A549 (cell line): ENCODE data around the gene TRPC3. TPM values are rescaled to one million over a fixed set of nuclear protein-coding genes. Genes with fewer than 3 reads are reported as not detected.

Source experiments
- ATAC-seq, 2 experiments: fragments of 200-7000 bp in 1 of 2; fragments of >200 bp in 1 of 2; cut with Nextera tagmentation in 1 of 2; cut with Tn5 transposase in 1 of 2; 3 replicates each; pipeline versions ENCODE4 v1.8.0 to v1.9.1; 2018 to 2020; ENCODE audit warnings: mild to moderate bottlenecking in 1 of 2, moderate library complexity in 1 of 2
- CTCF ChIA-PET: fragments of 300-600 bp; sonication (Branson Sonifier 250); formaldehyde crosslinking; extraction: SDS; loops from one replicate; lab custom pipeline; 2021; ENCODE audit warnings: antibody characterized with exemption, inconsistent platforms; lab: Yijun Ruan, JAX
- POLR2A ChIA-PET: fragments of 350-600 bp; formaldehyde crosslinking; extraction: SDS; loops from one replicate; lab custom pipeline; 2021; ENCODE audit warnings: antibody characterized with exemption, inconsistent platforms; lab: Yijun Ruan, JAX
- DNase-seq, 2 experiments: peaks; one replicate each; pipeline versions ENCODE4 v3.0.0 to v3.0.0-alpha.2; 2011 to 2016; ENCODE audit warnings: low read depth in 1 of 2, low spot score in 1 of 2
- FAIRE-seq: peaks from 2 replicates; lab custom pipeline; 2011; peaks lifted over from hg19 to GRCh38; lab: Jason Lieb, UNC
- H3K27ac ChIP-seq, 2 experiments: fragments of >200 bp; sonication (Bioruptor Twin); formaldehyde crosslinking; 3 replicates each; pipeline ENCODE4 v1.5.1; 2016 to 2017
- H3K4me1 ChIP-seq: fragments of >200 bp; sonication (Bioruptor Twin); formaldehyde crosslinking; 3 replicates; pipeline ENCODE4 v1.6.1; 2016
- H3K4me2 ChIP-seq: fragments of >200 bp; sonication (Bioruptor Twin); formaldehyde crosslinking; 3 replicates; pipeline ENCODE4 v1.6.1; 2016
- H3K4me3 ChIP-seq: fragments of >200 bp; sonication (Bioruptor Twin); formaldehyde crosslinking; 3 replicates; pipeline ENCODE4 v1.5.1; 2016
- H3K9me3 ChIP-seq: fragments of >200 bp; sonication (Bioruptor Twin); formaldehyde crosslinking; 3 replicates; pipeline ENCODE4 v1.6.1; 2016
- ATOH8 ChIP-seq: fragments of 250-450 bp; sonication (Bioruptor Pico); IDR thresholded peaks from 2 replicates; pipeline ENCODE4 v1.5.0; 2020; ENCODE audit warnings: low read depth, mild to moderate bottlenecking, moderate library complexity
- CBX2 ChIP-seq: fragments of 200-600 bp; sonication (generic); IDR thresholded peaks from 2 replicates; pipeline ENCODE4 v1.6.1; 2016; ENCODE audit warnings: low read depth, mild to moderate bottlenecking, borderline replicate concordance
- CEBPB ChIP-seq, 2 experiments: fragments of >200 bp in 1 of 2; sonication (Bioruptor Twin) in 1 of 2; formaldehyde crosslinking in 1 of 2; IDR thresholded peaks; 2 replicates each; pipeline ENCODE4 v1.6.1; 2012 to 2016
- CHD4 ChIP-seq: fragments of 200-600 bp; sonication (generic); IDR thresholded peaks from 2 replicates; pipeline ENCODE4 v1.6.1; 2016; ENCODE audit warnings: antibody characterized with exemption, mild to moderate bottlenecking, borderline replicate concordance
- EHF ChIP-seq: fragments of 250-450 bp; sonication (Bioruptor Pico); IDR thresholded peaks from 2 replicates; pipeline ENCODE4 v1.5.0; 2020; ENCODE audit warnings: mild to moderate bottlenecking
- EP300 ChIP-seq, 2 experiments: fragments of >200 bp; sonication (Bioruptor Twin); formaldehyde crosslinking; IDR thresholded peaks; 2 replicates in 1 of 2; 3 replicates in 1 of 2; pipeline ENCODE4 v1.6.1; 2016 to 2017
- FOSB ChIP-seq: fragments of 250-450 bp; sonication (Bioruptor Pico); IDR thresholded peaks from 2 replicates; pipeline ENCODE4 v1.5.0; 2020; ENCODE audit warnings: mild to moderate bottlenecking, moderate library complexity
- FOXS1 ChIP-seq: fragments of 250-450 bp; sonication (Bioruptor Pico); IDR thresholded peaks from 2 replicates; pipeline ENCODE4 v1.5.0; 2020; ENCODE audit warnings: mild to moderate bottlenecking, moderate library complexity
- HDAC2 ChIP-seq: fragments of 200-600 bp; sonication (generic); IDR thresholded peaks from 2 replicates; pipeline ENCODE4 v1.6.1; 2016
- HEYL ChIP-seq: fragments of 250-450 bp; sonication (Bioruptor Pico); IDR thresholded peaks from 2 replicates; pipeline ENCODE4 v1.8.0; 2021; ENCODE audit warnings: mild to moderate bottlenecking, moderate library complexity
- HOXA7 ChIP-seq: fragments of 250-450 bp; sonication (Bioruptor Pico); IDR thresholded peaks from 2 replicates; pipeline ENCODE4 v1.5.0; 2020; ENCODE audit warnings: mild to moderate bottlenecking, moderate library complexity
- HOXB5 ChIP-seq: fragments of 250-450 bp; sonication (Bioruptor Pico); IDR thresholded peaks from 2 replicates; pipeline ENCODE4 v1.5.0; 2020; ENCODE audit warnings: mild to moderate bottlenecking, moderate library complexity
- JUN ChIP-seq, 2 experiments: fragments of >200 bp; sonication (Bioruptor Twin); formaldehyde crosslinking; IDR thresholded peaks; 2 replicates in 1 of 2; 3 replicates in 1 of 2; pipeline ENCODE4 v1.6.1; 2016 to 2017
- KDM1A ChIP-seq: fragments of 200-600 bp; sonication (generic); IDR thresholded peaks from 2 replicates; pipeline ENCODE4 v1.6.1; 2016; ENCODE audit warnings: low read depth, mild to moderate bottlenecking
- KDM5A ChIP-seq: fragments of 200-600 bp; sonication (generic); IDR thresholded peaks from 2 replicates; pipeline ENCODE4 v1.6.1; 2016; ENCODE audit warnings: antibody characterized with exemption, mild to moderate bottlenecking
- PHF8 ChIP-seq: fragments of 200-600 bp; sonication (generic); IDR thresholded peaks from 2 replicates; pipeline ENCODE4 v1.6.1; 2016; ENCODE audit warnings: low read depth, mild to moderate bottlenecking, antibody characterized with exemption, moderate library complexity, borderline replicate concordance
- POLR2A ChIP-seq: IDR thresholded peaks from 2 replicates; pipeline ENCODE4 v1.6.1; 2012; ENCODE audit warnings: mild to moderate bottlenecking, low read length
- POLR2AphosphoS2 ChIP-seq: conservative IDR thresholded peaks from 2 replicates; pipeline ENCODE4 v1.6.1; 2012; ENCODE audit warnings: low read length, improper control_type of control experiment, inconsistent platforms
- RAD21 ChIP-seq, 2 experiments: fragments of >200 bp in 1 of 2; sonication (Bioruptor Twin) in 1 of 2; formaldehyde crosslinking in 1 of 2; IDR thresholded peaks in 1 of 2; conservative IDR thresholded peaks in 1 of 2; 2 replicates in 1 of 2; 3 replicates in 1 of 2; pipeline ENCODE4 v1.6.1; 2012 to 2018; ENCODE audit warnings: inconsistent platforms in 1 of 2
- RCOR1 ChIP-seq: fragments of 150-350 bp; IDR thresholded peaks from 2 replicates; pipeline ENCODE4 v1.6.1; 2014; ENCODE audit warnings: antibody characterized with exemption, low read length, low read depth
- RNF2 ChIP-seq: fragments of 200-600 bp; sonication (generic); IDR thresholded peaks from 2 replicates; pipeline ENCODE4 v1.6.1; 2016; ENCODE audit warnings: low read depth, mild to moderate bottlenecking, antibody characterized with exemption, moderate library complexity, borderline replicate concordance
- SMC3 ChIP-seq: fragments of >200 bp; sonication (Bioruptor Twin); formaldehyde crosslinking; IDR thresholded peaks from 3 replicates; pipeline ENCODE4 v1.6.1; 2018; ENCODE audit warnings: inconsistent platforms
- SREBF2 ChIP-seq: fragments of 450-650 bp; IDR thresholded peaks from 2 replicates; pipeline ENCODE4 v1.6.1; 2014; ENCODE audit warnings: mild to moderate bottlenecking, moderate library complexity
- TFCP2L1 ChIP-seq: fragments of 250-450 bp; sonication (Bioruptor Pico); IDR thresholded peaks from 2 replicates; pipeline ENCODE4 v1.5.0; 2021; ENCODE audit warnings: mild to moderate bottlenecking
- ZC3H11A ChIP-seq: fragments of 450-650 bp; IDR thresholded peaks from 2 replicates; pipeline ENCODE4 v1.6.1; 2014; ENCODE audit warnings: antibody characterized with exemption, mild to moderate bottlenecking
- ZFP36 ChIP-seq: fragments of 450-650 bp; IDR thresholded peaks from 2 replicates; pipeline ENCODE4 v1.6.1; 2014; ENCODE audit warnings: borderline replicate concordance; ENCODE audit not compliant: partially characterized antibody
- ZSCAN20 ChIP-seq: fragments of 250-450 bp; sonication (Bioruptor Pico); IDR thresholded peaks from 2 replicates; pipeline ENCODE4 v1.8.0; 2022; ENCODE audit warnings: mild to moderate bottlenecking, moderate library complexity
- WGBS: methylation state at CpG from one replicate; pipeline ENCODE4 v1.1.6; 2017; ENCODE audit errors: missing lambda C conversion rate; 5-methylcytosine and 5-hydroxymethylcytosine counted together
- polyA plus RNA-seq, 4 experiments: library from polyadenylated mRNA; depleted of rRNA in 3 of 4; stranded (reverse); fragments of >200 nt; fragmentation: RNase III in 1 of 4; extraction: RNeasy Plus Mini Kit Qiagen cat#74134 plus additional on column Dnase treatment in 1 of 4; gene quantifications; 2 replicates in 3 of 4; 3 replicates in 1 of 4; pipeline ENCODE4 v1.2.3, GENCODE V29; 2011 to 2017
- TF ChIP-seq, protein P1 (sequence below): fragments of >200 bp; sonication (Bioruptor Twin); formaldehyde crosslinking; IDR thresholded peaks from 3 replicates; pipeline ENCODE4 v1.6.1; 2016
- TF ChIP-seq, protein P2 (sequence below): fragments of >200 bp; sonication (Bioruptor Twin); formaldehyde crosslinking; IDR thresholded peaks from 3 replicates; pipeline ENCODE4 v1.5.1; 2016
- TF ChIP-seq, protein P3 (sequence below): fragments of >200 bp; sonication (Bioruptor Twin); formaldehyde crosslinking; IDR thresholded peaks from 2 replicates; pipeline ENCODE4 v1.6.1; 2016

The TRPC3 gene
- polyA plus RNA-seq, 2 of the 4 experiments (the other 2 are of a cell fraction) = 0.03 to 0.04 TPM

- no peak for DNase-seq
- ChIA-PET POLR2A (no interaction called here), CTCF (no interaction called here)
- H3K4me1 ChIP-seq = no peaks in the 10 kb centered on the region
- no peak overlapping the region for H3K27ac ChIP-seq
- TF ChIP-seq, protein P1, sequence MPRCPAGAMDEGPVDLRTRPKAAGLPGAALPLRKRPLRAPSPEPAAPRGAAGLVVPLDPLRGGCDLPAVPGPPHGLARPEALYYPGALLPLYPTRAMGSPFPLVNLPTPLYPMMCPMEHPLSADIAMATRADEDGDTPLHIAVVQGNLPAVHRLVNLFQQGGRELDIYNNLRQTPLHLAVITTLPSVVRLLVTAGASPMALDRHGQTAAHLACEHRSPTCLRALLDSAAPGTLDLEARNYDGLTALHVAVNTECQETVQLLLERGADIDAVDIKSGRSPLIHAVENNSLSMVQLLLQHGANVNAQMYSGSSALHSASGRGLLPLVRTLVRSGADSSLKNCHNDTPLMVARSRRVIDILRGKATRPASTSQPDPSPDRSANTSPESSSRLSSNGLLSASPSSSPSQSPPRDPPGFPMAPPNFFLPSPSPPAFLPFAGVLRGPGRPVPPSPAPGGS = no peak
- TF ChIP-seq KDM5A (no peak), FOSB (no peak), RAD21 (conservative IDR thresholded peaks at IDR 0.05 in 1 of 2, IDR thresholded peaks at IDR 0.05 in 1 of 2) (no peak), FOXS1 (CRISPR knock-in tag) (no peak), RCOR1 (no peak), CEBPB (IDR thresholded peaks at IDR 0.05) (no peak), CBX2 (no peak)
- TF ChIP-seq, protein P2, sequence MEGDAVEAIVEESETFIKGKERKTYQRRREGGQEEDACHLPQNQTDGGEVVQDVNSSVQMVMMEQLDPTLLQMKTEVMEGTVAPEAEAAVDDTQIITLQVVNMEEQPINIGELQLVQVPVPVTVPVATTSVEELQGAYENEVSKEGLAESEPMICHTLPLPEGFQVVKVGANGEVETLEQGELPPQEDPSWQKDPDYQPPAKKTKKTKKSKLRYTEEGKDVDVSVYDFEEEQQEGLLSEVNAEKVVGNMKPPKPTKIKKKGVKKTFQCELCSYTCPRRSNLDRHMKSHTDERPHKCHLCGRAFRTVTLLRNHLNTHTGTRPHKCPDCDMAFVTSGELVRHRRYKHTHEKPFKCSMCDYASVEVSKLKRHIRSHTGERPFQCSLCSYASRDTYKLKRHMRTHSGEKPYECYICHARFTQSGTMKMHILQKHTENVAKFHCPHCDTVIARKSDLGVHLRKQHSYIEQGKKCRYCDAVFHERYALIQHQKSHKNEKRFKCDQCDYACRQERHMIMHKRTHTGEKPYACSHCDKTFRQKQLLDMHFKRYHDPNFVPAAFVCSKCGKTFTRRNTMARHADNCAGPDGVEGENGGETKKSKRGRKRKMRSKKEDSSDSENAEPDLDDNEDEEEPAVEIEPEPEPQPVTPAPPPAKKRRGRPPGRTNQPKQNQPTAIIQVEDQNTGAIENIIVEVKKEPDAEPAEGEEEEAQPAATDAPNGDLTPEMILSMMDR = no peak
- no peak for FAIRE-seq
- ATAC-seq = no peak
- no peak overlapping the region for H3K4me3 ChIP-seq
- no peak overlapping the region for H3K4me2 ChIP-seq
- 13% methylated on average over 1 of the region's 1 CpG for WGBS
- no peaks in the 10 kb centered on the region for H3K9me3 ChIP-seq
These were observed 28.6 kb downstream of the TRPC3 start for GRCh38 chr4:121923306-121923705.

GRCh38 chr4:121913667-121914066, 38.2 kb downstream of the TRPC3 start:
- POLR2A ChIA-PET = no interaction called here
- Histone ChIP-seq H3K9me3 (no peaks in the 10 kb centered on the region), H3K27ac (no peak overlapping the region), H3K4me3 (no peak overlapping the region), H3K4me2 (no peak overlapping the region), H3K4me1 (no peaks in the 10 kb centered on the region)
- FAIRE-seq (no peak), DNase-seq (no peak), ATAC-seq (no peak)
- WGBS = 81% methylated on average over 2 of the region's 2 CpGs
- CTCF ChIA-PET = no interaction called here
- TF ChIP-seq JUN (IDR thresholded peaks at IDR 0.05) = no peak
- no peak for TF ChIP-seq POLR2AphosphoS2
- no peak for TF ChIP-seq ZC3H11A
- no peak for TF ChIP-seq TFCP2L1 (CRISPR knock-in tag)
- TF ChIP-seq CHD4 = no peak
- no peak for TF ChIP-seq HDAC2
- no peak for TF ChIP-seq KDM1A
- TF ChIP-seq EHF (CRISPR knock-in tag) = no peak
- no peak for TF ChIP-seq HEYL (CRISPR knock-in tag)
- TF ChIP-seq RNF2 = no peak
- no peak for TF ChIP-seq SREBF2
- TF ChIP-seq HOXB5 = no peak

- CTCF ChIA-PET = interaction anchor here (0.6 kb wide), 1 partner anchor 40 kb away, joined by 3 read pairs; no protein-coding TSS in a partner anchor
- no peaks in the 10 kb centered on the region for H3K9me3 ChIP-seq
- DNase-seq = no peak
- ATAC-seq = no peak
- H3K4me3 ChIP-seq = no peak overlapping the region
- no peaks in the 10 kb centered on the region for H3K4me1 ChIP-seq
- 32% methylated on average over 1 of the region's 1 CpG for WGBS
- no peak overlapping the region for H3K4me2 ChIP-seq
- FAIRE-seq = no peak
- H3K27ac ChIP-seq = no peak overlapping the region
- TF ChIP-seq PHF8 (no peak), TFCP2L1 (CRISPR knock-in tag) (no peak), HOXA7 (CRISPR knock-in tag) (no peak), RCOR1 (no peak), EP300 (IDR thresholded peaks at IDR 0.05) (no peak), ZSCAN20 (CRISPR knock-in tag) (no peak), FOSB (no peak), POLR2A (no peak), ZFP36 (no peak), ATOH8 (CRISPR knock-in tag) (no peak), SMC3 (no peak)
- TF ChIP-seq, protein P3, sequence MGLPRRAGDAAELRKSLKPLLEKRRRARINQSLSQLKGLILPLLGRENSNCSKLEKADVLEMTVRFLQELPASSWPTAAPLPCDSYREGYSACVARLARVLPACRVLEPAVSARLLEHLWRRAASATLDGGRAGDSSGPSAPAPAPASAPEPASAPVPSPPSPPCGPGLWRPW = no peak
- TF ChIP-seq, protein P2 = no peak
- POLR2A ChIA-PET = no interaction called here
These were observed 43.5 kb downstream of the TRPC3 start for GRCh38 chr4:121908346-121908745.
